Measurements from ENCODE around the gene YEATS2. TPM values are rescaled to one million over a fixed set of nuclear protein-coding genes. Genes with fewer than 3 reads are reported as not detected.

YEATS2 gene
- total and polyA plus RNA-seq, 2 of the 4 experiments (the other 2 are of a cell fraction), result 30.1 to 43.0 TPM

- ChIA-PET CTCF (no interaction called here), POLR2A (ENCODE audit: unreplicated experiment) (no interaction called here)
- H3K79me1 ChIP-seq (ENCODE audit: low read depth in 1 of 2, low read length in 2 of 2), result no peaks in the 10 kb centered on the region; a peak in 1 of 4 replicates
- no peaks in the 10 kb centered on the region for H3K27me3 ChIP-seq (ENCODE audit: control insufficient read depth, insufficient read depth, low read length)
- no peaks in the 10 kb centered on the region for H4K20me1 ChIP-seq (ENCODE audit: insufficient read depth, low read length)
- intact Hi-C loops (cut with micrococcal nuclease), result no loop called here
- no TSS peak for BruUV-seq (replicated peaks)
- no peak overlapping the region for H3K56ac ChIP-seq (ENCODE audit: extremely low read depth, insufficient read depth, low read length)
- H3K9me3 ChIP-seq (ENCODE audit: control insufficient read depth, insufficient read depth, low read length), result peaks cover 25% of the 10 kb centered on the region
- H3K9me1 ChIP-seq (ENCODE audit: insufficient read depth, low read length), result no peaks in the 10 kb centered on the region
- H3K18ac ChIP-seq (ENCODE audit: low read depth, low read length), result no peak overlapping the region
- H3K23ac ChIP-seq (ENCODE audit: low read depth, low read length), result no peak overlapping the region
- no CpG with 5 or more reads among the region's 1 CpG for WGBS, 2 experiments (ENCODE audit: extremely low coverage in 2 of 2, insufficient read length in 1 of 2)
- in situ Hi-C loops (cut with MboI; ENCODE audit: low sequenced_read_pairs), result no loop called here
- no peak overlapping the region for H2AK5ac ChIP-seq (ENCODE audit: low read depth, low read length)
- no peak overlapping the region for H2BK5ac ChIP-seq (ENCODE audit: low read depth, low read length, poor library complexity, severe bottlenecking)
- H2BK120ac ChIP-seq (ENCODE audit: low read depth, low read length), result no peak overlapping the region
- H3K27ac ChIP-seq (ENCODE audit: insufficient read depth, low read length), result no peak overlapping the region
- H3K4ac ChIP-seq (ENCODE audit: low read depth, low read length), result no peak overlapping the region
- no peak for TF ChIP-seq RFX5 (IDR thresholded peaks at IDR 0.05; ENCODE audit: low read depth, low read length)
- TF ChIP-seq CEBPB (IDR thresholded peaks at IDR 0.05; ENCODE audit: low read depth, low read length), result peak; percentile 28; the same call in 1 of the 2 replicates
- peaks cover 25% of the 10 kb centered on the region for H3K36me3 ChIP-seq (ENCODE audit: control insufficient read depth, insufficient read depth, low read length)
- no peaks in the 10 kb centered on the region; the same call in 1 of the 2 replicates for H3K4me1 ChIP-seq (ENCODE audit: control insufficient read depth, insufficient read depth, low read length)
- H4K8ac ChIP-seq (ENCODE audit: low read depth in 2 of 2, low read length in 2 of 2), result no peak overlapping the region
- H2AFZ ChIP-seq (replicated peaks; ENCODE audit: low read length, poor library complexity), result no peak overlapping the region
- no peak overlapping the region for H3K4me3 ChIP-seq (ENCODE audit: insufficient read depth, low read depth, low read length)
- dilution Hi-C loops (cut with HindIII; ENCODE audit: low sequenced_read_pairs, unreplicated experiment), result no loop called here
- DNase-seq (no peak), ATAC-seq (ENCODE audit: low read depth) (no peak)
- H2BK20ac ChIP-seq (ENCODE audit: low read depth, low read length), result no peak overlapping the region
- H3K14ac ChIP-seq (replicated peaks; ENCODE audit: low read depth, low read length), result no peak overlapping the region
- H4K91ac ChIP-seq (ENCODE audit: insufficient read depth, low read depth, low read length), result no peak overlapping the region
- no peak overlapping the region for H2BK15ac ChIP-seq (ENCODE audit: low read depth, low read length)
- H2AK9ac ChIP-seq (replicated peaks; ENCODE audit: low read depth, low read length, poor library complexity), result no peak overlapping the region
- H3K4me2 ChIP-seq (ENCODE audit: low read depth, low read length), result no peak overlapping the region
- H4K5ac ChIP-seq (ENCODE audit: low read depth, low read length), result no peak overlapping the region
- H3K9ac ChIP-seq (ENCODE audit: low read depth, low read length), result no peak overlapping the region
Measured at GRCh38 chr3:183654727-183655126, 42.9 kb upstream of the YEATS2 start.

Data from IMR-90 (cell line).